HepG2 (cell line): ENCODE measurements around the gene ZMYND8. TPM values are rescaled to one million over a fixed set of nuclear protein-coding genes. Genes with fewer than 3 reads are reported as not detected.
A peak's percentile ranks its signal among the peaks of the same experiment; 100 is the strongest.

Experiments
- ATAC-seq: fragments of 200-7000 bp; cut with Tn5 transposase; 3 replicates; pipeline ENCODE4 v1.9.1; 2020; ENCODE audit warnings: mild to moderate bottlenecking, moderate library complexity
- BruUV-seq: library from RNA; stranded (reverse); fragments of 400-500 nt; replicated peaks from 2 replicates; lab custom pipeline; 2021; lab: Mats Ljungman, UMichigan
- CTCF ChIA-PET: fragments of 300-600 bp; formaldehyde crosslinking; extraction: SDS; loops from one replicate; lab custom pipeline; 2021; ENCODE audit warnings: low total read pairs, inconsistent platforms, low intra/inter-chr PET ratio; lab: Yijun Ruan, JAX
- POLR2A ChIA-PET: fragments of 350-600 bp; sonication (Branson Sonifier 250); formaldehyde crosslinking; loops from one replicate; lab custom pipeline; 2020; ENCODE audit warnings: antibody characterized with exemption, inconsistent platforms; lab: Yijun Ruan, JAX
- DNase-seq: peaks from one replicate; pipeline ENCODE4 v3.0.0-alpha.2; 2015; ENCODE audit warnings: low spot score
- FAIRE-seq: peaks from 3 replicates; lab custom pipeline; 2011; peaks lifted over from hg19 to GRCh38; lab: Jason Lieb, UNC
- H2AFZ ChIP-seq: one replicate; pipeline ENCODE4 v1.6.1; 2011; ENCODE audit warnings: low read length, inconsistent platforms
- H3K27ac ChIP-seq: fragments of 300-600 bp; 3 replicates; pipeline ENCODE4 v1.8.0; 2011; ENCODE audit warnings: mixed run types, mild to moderate bottlenecking, mixed read lengths, low read length, inconsistent platforms; ENCODE audit not compliant: insufficient read depth; ENCODE audit errors: extremely low read length
- H3K27me3 ChIP-seq, 2 experiments: fragments of 200-600 bp in 1 of 2; 2 replicates in 1 of 2; 3 replicates in 1 of 2; pipeline versions ENCODE4 v1.6.0 to v1.8.0; 2011; ENCODE audit warnings: low read length in 2 of 2, mild to moderate bottlenecking in 2 of 2, moderate library complexity in 2 of 2, inconsistent platforms in 1 of 2; ENCODE audit not compliant: insufficient read depth in 2 of 2, control insufficient read depth in 1 of 2
- H3K36me3 ChIP-seq, 2 experiments: fragments of 200-600 bp in 1 of 2; replicated peaks in 1 of 2; 2 replicates in 1 of 2; 3 replicates in 1 of 2; pipeline versions ENCODE4 v1.5.1 to v1.8.0; 2011; ENCODE audit warnings: low read length in 2 of 2, inconsistent platforms in 1 of 2; ENCODE audit not compliant: insufficient read depth in 2 of 2, control insufficient read depth in 1 of 2
- H3K4me1 ChIP-seq: 2 replicates; pipeline ENCODE4 v1.5.1; 2012; ENCODE audit warnings: low read length, inconsistent platforms; ENCODE audit not compliant: insufficient read depth
- H3K4me2 ChIP-seq: 2 replicates; pipeline ENCODE4 v1.6.0; 2011; ENCODE audit warnings: low read depth, low read length, inconsistent platforms
- H3K4me3 ChIP-seq, 3 experiments: fragments of 200-600 bp in 1 of 3; sonication (generic), shearing (Covaris generic) in 1 of 3; replicated peaks in 1 of 3; 2 replicates each; pipeline ENCODE4 v1.5.1; 2011 to 2016; ENCODE audit warnings: low read length in 3 of 3, inconsistent platforms in 2 of 3, low read depth in 2 of 3, mild to moderate bottlenecking in 2 of 3, control low read depth in 1 of 3, mixed read lengths in 1 of 3; ENCODE audit not compliant: insufficient read depth in 1 of 3
- H3K79me2 ChIP-seq: one replicate; pipeline ENCODE4 v1.6.1; 2011; ENCODE audit warnings: low read length, inconsistent platforms; ENCODE audit not compliant: insufficient read depth
- H3K9ac ChIP-seq: 2 replicates; pipeline ENCODE4 v1.6.0; 2011; ENCODE audit warnings: mild to moderate bottlenecking, low read depth, low read length, inconsistent platforms; ENCODE audit not compliant: insufficient read depth
- H3K9me3 ChIP-seq: 2 replicates; pipeline ENCODE4 v1.5.1; 2012; ENCODE audit warnings: mild to moderate bottlenecking, low read length
- H4K20me1 ChIP-seq: 2 replicates; pipeline ENCODE4 v1.6.0; 2011; ENCODE audit warnings: inconsistent platforms, mild to moderate bottlenecking, low read length, moderate library complexity; ENCODE audit not compliant: insufficient read depth
- AGO2 ChIP-seq: fragments of 200-400 bp; formaldehyde crosslinking; optimal IDR thresholded peaks from 2 replicates; pipeline ENCODE3; 2017; ENCODE audit warnings: mild to moderate bottlenecking, low read depth, low read length, moderate library complexity
- FOXM1 ChIP-seq: sonication (generic); formaldehyde crosslinking; IDR thresholded peaks from 2 replicates; pipeline ENCODE4 v1.5.0; 2020; ENCODE audit warnings: missing genetic modification reagents
- SATB2 ChIP-seq: sonication (generic); formaldehyde crosslinking; IDR thresholded peaks from 2 replicates; pipeline ENCODE4 v1.5.0; 2020; ENCODE audit warnings: missing genetic modification reagents
- SIN3A ChIP-seq: IDR thresholded peaks from 2 replicates; pipeline ENCODE4 v1.6.1; 2011; ENCODE audit warnings: low read depth, mild to moderate bottlenecking, control low read depth, low read length, borderline replicate concordance
- SMARCC2 ChIP-seq: fragments of 450-650 bp; IDR thresholded peaks from 2 replicates; pipeline ENCODE4 v1.6.1; 2017; ENCODE audit warnings: antibody characterized with exemption, mild to moderate bottlenecking
- ZNF503 ChIP-seq: sonication (generic); formaldehyde crosslinking; IDR thresholded peaks from 2 replicates; pipeline ENCODE4 v1.4.0; 2020; ENCODE audit warnings: missing genetic modification reagents
- WGBS: methylation state at CpG from one replicate; pipeline ENCODE4 v1.1.6; 2017; ENCODE audit warnings: low lambda C conversion rate; 5-methylcytosine and 5-hydroxymethylcytosine counted together
- in situ Hi-C: cut with HindIII; loops from 2 replicates; pipeline ENCODE4 v1.10.0; 2017; ENCODE audit warnings: low pct_unique_long_range_greater_than_20kb; ENCODE audit not compliant: extremely low pct_ligation_motif_present
- intact Hi-C: fragments of 100-400 bp; cut with micrococcal nuclease; formaldehyde crosslinking; loops from one replicate; pipeline ENCODE4 v1.10.0; 2022; ENCODE audit not compliant: unreplicated experiment
- polyA plus RNA-seq, 8 experiments: library from polyadenylated mRNA; depleted of rRNA in 3 of 8; stranded (reverse) in 7 of 8; unstranded in 1 of 8; fragments of >200 nt; fragmentation: Illumina TruSeq in 4 of 8; extraction: Trizol in 4 of 8; gene quantifications; 2 replicates each; pipeline versions ENCODE4 v1.2.1 to v1.2.3, GENCODE V29; 2011 to 2016; ENCODE audit warnings: low read depth in 4 of 8, missing spikeins in 1 of 8, mixed read lengths in 1 of 8; ENCODE audit not compliant: insufficient read depth in 1 of 8
- total RNA-seq, 5 experiments: library from RNA; depleted of rRNA; stranded (reverse); fragments of >200 nt; fragmentation: Illumina TruSeq; extraction: Trizol; gene quantifications; 2 replicates each; pipeline ENCODE4 v1.2.3, GENCODE V29; 2016; ENCODE audit warnings: low read depth in 1 of 5

The ZMYND8 gene
- total and polyA plus RNA-seq, 2 of the 13 experiments (the other 11 are each of a cell fraction or from before 2014, with no cell fraction given): 53.9 to 84.7 TPM

GRCh38 chr20:47391276-47392010, 34.9 kb upstream of the ZMYND8 start:
- FAIRE-seq: no peak
- Histone ChIP-seq H3K79me2 (no peaks in the 10 kb centered on the region), H3K27me3 (no peaks in the 10 kb centered on the region), H3K36me3 (no peaks in the 10 kb centered on the region), H3K27ac (no peak overlapping the region), H3K4me1 (peaks cover 31% of the 10 kb centered on the region), H3K4me3 (no peak overlapping the region), H3K4me2 (peak overlapping the region; percentile 20; the same call in 1 of the 2 replicates), H4K20me1 (no peaks in the 10 kb centered on the region), H3K9me3 (no peaks in the 10 kb centered on the region), H2AFZ (no peak overlapping the region), H3K9ac (no peak overlapping the region)
- WGBS: 97% methylated on average over 6 of the region's 6 CpGs
- no TSS peak for BruUV-seq
- ChIA-PET POLR2A (interaction anchor here (0.6 to 3.2 kb wide), 11 partner anchors 7 to 116 kb away, joined by 3 to 26 read pairs (median 4); partner anchors contain the start of genes NCOA3 and ZMYND8), CTCF (no interaction called here)
- TF ChIP-seq SIN3A (no peak), FOXM1 (CRISPR knock-in tag) (0 out of 2 replicates have a peak, but pooled peaks have one; percentile 39), ZNF503 (no peak), SMARCC2 (no peak), SATB2 (CRISPR knock-in tag) (0 out of 2 replicates have a peak, but pooled peaks have one; percentile 38), AGO2 (no peak)
- in situ Hi-C loops (loop anchor here (25.0 kb wide), 1 partner anchor 629 kb away; no protein-coding TSS in a partner anchor), intact Hi-C loops (loop anchor here (10.0 kb wide), 1 partner anchor 63 kb away; no protein-coding TSS in a partner anchor)
- no peak for ATAC-seq
- DNase-seq: no peak
